Right renal cortex interstitium (tissue), 3 donors: ENCODE results near the gene COA6. TPM values are rescaled to one million over a fixed set of nuclear protein-coding genes. Genes with fewer than 3 reads are reported as not detected.

ENCODE experiments used
- DNase-seq, 3 donors: peaks; one replicate each; pipeline ENCODE4 v3.0.0-alpha.2; 2013; ENCODE audit warnings: low read depth in 3 of 3, low spot score in 2 of 3
- polyA plus RNA-seq, 3 donors: library from polyadenylated mRNA; unstranded; fragments of 120-200 nt; gene quantifications; one replicate each; pipeline ENCODE4 v1.2.1, GENCODE V29; 2013; ENCODE audit not compliant: insufficient read length in 3 of 3

Gene COA6
- polyA plus RNA-seq, 3 donors, result 29.6 to 35.2 (median 34.0) TPM

GRCh38 chr1:234408757-234409156 lies 35.5 kb downstream of the COA6 start:
- no peak for DNase-seq

GRCh38 chr1:234409328-234409727 lies 36.1 kb downstream of the COA6 start:
- DNase-seq, result no peak

- DNase-seq, result no peak
Observed at GRCh38 chr1:234412830-234413229, 39.6 kb downstream of the COA6 start.

GRCh38 chr1:234413485-234413884 lies 40.2 kb downstream of the COA6 start:
- DNase-seq, result no peak

GRCh38 chr1:234413990-234414389 lies 40.7 kb downstream of the COA6 start:
- no peak for DNase-seq

GRCh38 chr1:234427950-234428646 lies 54.8 kb downstream of the COA6 start:
- no peak for DNase-seq

- no peak for DNase-seq
Observed at GRCh38 chr1:234429434-234429806, 56.2 kb downstream of the COA6 start.

GRCh38 chr1:234430691-234431090 lies 57.4 kb downstream of the COA6 start:
- DNase-seq, result no peak

- DNase-seq, result no peak
Observed at GRCh38 chr1:234431255-234431654, 58.0 kb downstream of the COA6 start.

- no peak for DNase-seq
Observed at GRCh38 chr1:234433563-234434285, 60.5 kb downstream of the COA6 start.

Other genes with a start within 250 kb of the COA6 start
- 10 to 100 TPM; 41.1 to 45.0 (median 44.1) TPM for gene TARBP1, start 105.7 kb downstream of the COA6 start, polyA plus RNA-seq
- gene IRF2BP2, start 236.7 kb downstream of the COA6 start, polyA plus RNA-seq, result 100 to 1,000 TPM; 126 to 142 (median 138) TPM